Right atrium auricular region (tissue), 2 donors: ENCODE results near the gene COL25A1. TPM values are rescaled to one million over a fixed set of nuclear protein-coding genes. Genes with fewer than 3 reads are reported as not detected.
"Not testable (repeated sequence)": the region's sequence is repeated elsewhere in the genome, so short reads cannot be mapped to it uniquely, and the experiment has no call there.

Source experiments
- DNase-seq: peaks from one replicate; pipeline ENCODE4 v3.0.0-alpha.2; 2019; ENCODE audit warnings: low spot score
- H3K27ac ChIP-seq, 2 donors: fragments of 200-600 bp; sonication (generic); 1 replicate in 1 of 2; 2 replicates in 1 of 2; pipeline ENCODE4 v1.5.1; 2016 to 2019
- H3K27me3 ChIP-seq, 2 donors: fragments of 200-600 bp; sonication (generic); one replicate each; pipeline versions ENCODE4 v1.5.1 to v1.6.0; 2017 to 2019
- H3K36me3 ChIP-seq: fragments of 200-600 bp; sonication (generic); one replicate; pipeline ENCODE4 v1.5.1; 2016
- H3K4me1 ChIP-seq, 2 donors: fragments of 200-600 bp; sonication (generic); one replicate each; pipeline versions ENCODE4 v1.5.1 to v1.6.0; 2017 to 2019
- H3K4me3 ChIP-seq, 2 donors: fragments of 200-600 bp; sonication (generic); 1 replicate in 1 of 2; 2 replicates in 1 of 2; pipeline ENCODE4 v1.5.1; 2017 to 2019; ENCODE audit warnings: mild to moderate bottlenecking in 1 of 2, moderate library complexity in 1 of 2
- H3K9me3 ChIP-seq, 2 donors: fragments of 200-600 bp; sonication (generic); one replicate each; pipeline ENCODE4 v1.5.1; 2019
- total RNA-seq, 2 donors: library from RNA; depleted of rRNA; stranded (reverse); fragments of >200 nt; gene quantifications; one replicate each; pipeline ENCODE4 v1.1.0, GENCODE V29; 2016
- TF ChIP-seq, protein P1 (sequence below), 2 donors: fragments of 200-600 bp; sonication (generic); IDR thresholded peaks; one replicate each; pipeline ENCODE4 v1.5.1; 2019; ENCODE audit warnings: antibody characterized with exemption in 2 of 2

The COL25A1 gene
- total RNA-seq, 2 donors from 2014 or later: 0.26 to 0.59 TPM

- DNase-seq: no peak
- Histone ChIP-seq H3K27ac (no peak overlapping the region), H3K4me1 (no peaks in the 10 kb centered on the region)
These were observed 191.4 kb downstream of the COL25A1 start for GRCh38 chr4:109111031-109111430.

GRCh38 chr4:109108215-109108614, 194.2 kb downstream of the COL25A1 start:
- H3K4me1 ChIP-seq, H3K27me3 ChIP-seq, H3K4me3 ChIP-seq, H3K9me3 ChIP-seq, H3K36me3 ChIP-seq, DNase-seq, H3K27ac ChIP-seq: not testable (repeated sequence)

More at GRCh38 chr4:109111031-109111430, 191.4 kb downstream of the COL25A1 start:
- TF ChIP-seq, protein P1, sequence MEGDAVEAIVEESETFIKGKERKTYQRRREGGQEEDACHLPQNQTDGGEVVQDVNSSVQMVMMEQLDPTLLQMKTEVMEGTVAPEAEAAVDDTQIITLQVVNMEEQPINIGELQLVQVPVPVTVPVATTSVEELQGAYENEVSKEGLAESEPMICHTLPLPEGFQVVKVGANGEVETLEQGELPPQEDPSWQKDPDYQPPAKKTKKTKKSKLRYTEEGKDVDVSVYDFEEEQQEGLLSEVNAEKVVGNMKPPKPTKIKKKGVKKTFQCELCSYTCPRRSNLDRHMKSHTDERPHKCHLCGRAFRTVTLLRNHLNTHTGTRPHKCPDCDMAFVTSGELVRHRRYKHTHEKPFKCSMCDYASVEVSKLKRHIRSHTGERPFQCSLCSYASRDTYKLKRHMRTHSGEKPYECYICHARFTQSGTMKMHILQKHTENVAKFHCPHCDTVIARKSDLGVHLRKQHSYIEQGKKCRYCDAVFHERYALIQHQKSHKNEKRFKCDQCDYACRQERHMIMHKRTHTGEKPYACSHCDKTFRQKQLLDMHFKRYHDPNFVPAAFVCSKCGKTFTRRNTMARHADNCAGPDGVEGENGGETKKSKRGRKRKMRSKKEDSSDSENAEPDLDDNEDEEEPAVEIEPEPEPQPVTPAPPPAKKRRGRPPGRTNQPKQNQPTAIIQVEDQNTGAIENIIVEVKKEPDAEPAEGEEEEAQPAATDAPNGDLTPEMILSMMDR (IDR thresholded peaks at IDR 0.05): no peak
- Histone ChIP-seq H3K27me3 (no peaks in the 10 kb centered on the region), H3K4me3 (no peak overlapping the region), H3K9me3 (no peaks in the 10 kb centered on the region), H3K36me3 (no peaks in the 10 kb centered on the region)

GRCh38 chr4:109094056-109094455, 208.4 kb downstream of the COL25A1 start:
- no peak for DNase-seq
- TF ChIP-seq, protein P1 (IDR thresholded peaks at IDR 0.05): no peak
- no peak overlapping the region for H3K4me3 ChIP-seq
- no peak overlapping the region for H3K27ac ChIP-seq
- no peaks in the 10 kb centered on the region for H3K36me3 ChIP-seq
- H3K9me3 ChIP-seq: no peaks in the 10 kb centered on the region
- no peaks in the 10 kb centered on the region for H3K27me3 ChIP-seq
- no peaks in the 10 kb centered on the region for H3K4me1 ChIP-seq

GRCh38 chr4:109091727-109092409, 210.6 kb downstream of the COL25A1 start:
- no peaks in the 10 kb centered on the region for H3K9me3 ChIP-seq
- no peaks in the 10 kb centered on the region for H3K4me1 ChIP-seq
- no peak for DNase-seq
- H3K27me3 ChIP-seq: no peaks in the 10 kb centered on the region
- TF ChIP-seq, protein P1 (IDR thresholded peaks at IDR 0.05): no peak
- H3K36me3 ChIP-seq: no peaks in the 10 kb centered on the region
- no peak overlapping the region for H3K4me3 ChIP-seq
- H3K27ac ChIP-seq: no peak overlapping the region

DNA sequence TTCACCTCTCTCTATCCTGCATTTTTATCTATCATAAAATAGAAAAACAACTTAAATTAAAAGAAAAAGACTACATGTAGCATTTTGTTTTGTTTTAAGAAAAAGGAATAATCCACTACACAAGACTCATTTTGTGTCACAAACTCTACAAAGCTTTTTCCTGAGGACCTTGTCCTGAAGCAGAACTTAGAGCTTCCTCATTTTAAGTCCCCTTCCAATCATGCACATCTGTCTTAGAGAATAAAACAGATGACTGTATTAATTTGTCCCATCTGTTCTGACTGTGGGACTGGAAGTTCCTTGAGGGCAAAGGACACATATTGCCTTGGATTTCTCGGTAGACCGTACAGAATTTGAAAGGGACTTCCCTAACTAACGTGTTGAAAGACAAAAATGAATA, 218.5 kb downstream of the COL25A1 start:
- Histone ChIP-seq H3K9me3 (no peaks in the 10 kb centered on the region), H3K27me3 (no peaks in the 10 kb centered on the region), H3K36me3 (no peaks in the 10 kb centered on the region), H3K27ac (no peak overlapping the region), H3K4me1 (peaks cover 0 to under 1% of the 10 kb centered on the region in 2 donors), H3K4me3 (no peak overlapping the region)
- DNase-seq: no peak
- TF ChIP-seq, protein P1 (IDR thresholded peaks at IDR 0.05): no peak

DNA sequence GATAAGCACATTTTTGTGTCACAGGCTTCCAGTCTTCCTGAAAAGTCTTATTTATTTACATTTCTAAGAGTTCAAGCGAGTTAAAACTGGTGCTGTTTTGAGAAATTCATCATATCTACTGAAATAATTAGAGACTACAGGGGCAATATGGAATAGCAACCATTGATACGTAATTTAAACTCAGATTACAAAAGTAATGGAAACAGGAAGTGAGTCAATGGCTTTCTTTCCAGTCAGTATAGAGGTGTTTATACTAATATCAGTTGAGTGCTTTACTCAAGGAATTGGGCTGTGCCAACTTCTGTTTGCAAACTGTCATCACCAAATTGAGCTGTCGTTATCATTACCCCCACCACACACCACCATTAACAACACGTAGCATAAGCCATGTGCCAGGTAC, 222.7 kb downstream of the COL25A1 start:
- no peaks in the 10 kb centered on the region for H3K9me3 ChIP-seq
- no peak overlapping the region for H3K4me3 ChIP-seq
- no peaks in the 10 kb centered on the region for H3K36me3 ChIP-seq
- TF ChIP-seq, protein P1 (IDR thresholded peaks at IDR 0.05): no peak
- H3K4me1 ChIP-seq: peaks cover 0 to 5% of the 10 kb centered on the region in 2 donors
- no peak overlapping the region for H3K27ac ChIP-seq
- no peaks in the 10 kb centered on the region for H3K27me3 ChIP-seq
- no peak for DNase-seq
